ENCODE measurements around the gene TSHB.

DNA sequence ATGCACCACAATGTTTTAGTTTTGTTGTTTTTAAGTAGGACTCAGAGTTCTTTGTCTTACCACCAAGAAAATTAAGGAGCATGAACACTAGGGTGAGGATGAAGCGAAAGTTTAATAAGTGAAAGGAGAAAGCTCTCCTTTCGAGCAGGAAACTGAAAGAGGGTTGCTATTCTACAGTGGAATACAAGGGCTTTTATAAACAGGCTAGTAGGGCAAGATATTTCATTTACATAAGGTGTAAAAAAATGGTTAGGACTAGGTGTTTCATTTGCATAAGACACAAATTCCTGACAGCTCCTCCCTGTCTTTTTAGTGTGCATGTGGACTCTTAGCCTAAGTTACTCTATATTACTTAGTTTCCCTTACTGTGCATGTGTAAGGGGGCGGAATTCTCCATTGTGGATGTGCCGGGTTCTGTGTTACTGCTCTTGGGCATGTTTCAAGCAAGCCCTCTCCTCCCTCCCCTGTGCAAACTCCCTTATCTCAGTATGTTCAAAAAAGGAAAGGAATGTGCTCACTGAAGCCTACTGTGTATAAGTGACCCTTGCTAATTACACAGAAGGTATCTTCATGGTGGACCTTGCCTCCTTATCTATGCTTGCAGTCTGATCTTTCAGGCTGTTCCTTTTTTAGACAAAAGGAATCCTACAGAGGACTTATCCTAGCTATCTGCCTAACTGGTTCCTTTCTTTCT is 7.3 kb downstream of the TSHB start:
- TF ChIP-seq, protein P1, sequence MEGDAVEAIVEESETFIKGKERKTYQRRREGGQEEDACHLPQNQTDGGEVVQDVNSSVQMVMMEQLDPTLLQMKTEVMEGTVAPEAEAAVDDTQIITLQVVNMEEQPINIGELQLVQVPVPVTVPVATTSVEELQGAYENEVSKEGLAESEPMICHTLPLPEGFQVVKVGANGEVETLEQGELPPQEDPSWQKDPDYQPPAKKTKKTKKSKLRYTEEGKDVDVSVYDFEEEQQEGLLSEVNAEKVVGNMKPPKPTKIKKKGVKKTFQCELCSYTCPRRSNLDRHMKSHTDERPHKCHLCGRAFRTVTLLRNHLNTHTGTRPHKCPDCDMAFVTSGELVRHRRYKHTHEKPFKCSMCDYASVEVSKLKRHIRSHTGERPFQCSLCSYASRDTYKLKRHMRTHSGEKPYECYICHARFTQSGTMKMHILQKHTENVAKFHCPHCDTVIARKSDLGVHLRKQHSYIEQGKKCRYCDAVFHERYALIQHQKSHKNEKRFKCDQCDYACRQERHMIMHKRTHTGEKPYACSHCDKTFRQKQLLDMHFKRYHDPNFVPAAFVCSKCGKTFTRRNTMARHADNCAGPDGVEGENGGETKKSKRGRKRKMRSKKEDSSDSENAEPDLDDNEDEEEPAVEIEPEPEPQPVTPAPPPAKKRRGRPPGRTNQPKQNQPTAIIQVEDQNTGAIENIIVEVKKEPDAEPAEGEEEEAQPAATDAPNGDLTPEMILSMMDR (IDR thresholded peaks at IDR 0.05) = no peak
- TF ChIP-seq POLR2A (IDR thresholded peaks at IDR 0.05) (no peak), POLR2AphosphoS5 (IDR thresholded peaks at IDR 0.05) (no peak), EP300 (IDR thresholded peaks at IDR 0.05) (no peak)
